HepG2 (cell line): ENCODE measurements around the gene OSBPL10. TPM values are rescaled to one million over a fixed set of nuclear protein-coding genes. Genes with fewer than 3 reads are reported as not detected.

Experiments used
- JUND ChIP-seq: sonication (generic); formaldehyde crosslinking; IDR thresholded peaks from 2 replicates; pipeline ENCODE4 v1.8.0; 2022; ENCODE audit warnings: mild to moderate bottlenecking, missing genetic modification reagents
- NCOA5 ChIP-seq: sonication (generic); formaldehyde crosslinking; IDR thresholded peaks from 2 replicates; pipeline ENCODE4 v1.4.0; 2020; ENCODE audit warnings: missing genetic modification reagents
- RBM22 ChIP-seq: fragments of 200-400 bp; formaldehyde crosslinking; optimal IDR thresholded peaks from 2 replicates; pipeline ENCODE3; 2017; ENCODE audit warnings: mild to moderate bottlenecking, low read length, moderate library complexity
- polyA plus RNA-seq, 8 experiments: library from polyadenylated mRNA; depleted of rRNA in 3 of 8; stranded (reverse) in 7 of 8; unstranded in 1 of 8; fragments of >200 nt; fragmentation: Illumina TruSeq in 4 of 8; extraction: Trizol in 4 of 8; gene quantifications; 2 replicates each; pipeline versions ENCODE4 v1.2.1 to v1.2.3, GENCODE V29; 2011 to 2016; ENCODE audit warnings: low read depth in 4 of 8, missing spikeins in 1 of 8, mixed read lengths in 1 of 8; ENCODE audit not compliant: insufficient read depth in 1 of 8
- total RNA-seq, 5 experiments: library from RNA; depleted of rRNA; stranded (reverse); fragments of >200 nt; fragmentation: Illumina TruSeq; extraction: Trizol; gene quantifications; 2 replicates each; pipeline ENCODE4 v1.2.3, GENCODE V29; 2016; ENCODE audit warnings: low read depth in 1 of 5
- TF ChIP-seq, protein P1 (sequence below): IDR thresholded peaks from 2 replicates; pipeline ENCODE4 v1.6.1; 2012; ENCODE audit warnings: low read depth, low read length, improper control_type of control experiment
- TF ChIP-seq, protein P2 (sequence below): sonication (generic); formaldehyde crosslinking; IDR thresholded peaks from 2 replicates; pipeline ENCODE4 v1.4.0; 2020; ENCODE audit warnings: low read depth, missing genetic modification reagents
- TF ChIP-seq, protein P3 (sequence below): sonication (generic); formaldehyde crosslinking; IDR thresholded peaks from 2 replicates; pipeline ENCODE4 v1.8.0; 2022; ENCODE audit warnings: mild to moderate bottlenecking, missing genetic modification reagents, moderate library complexity
- TF ChIP-seq, protein P4 (sequence below): sonication (generic); formaldehyde crosslinking; IDR thresholded peaks from 2 replicates; pipeline ENCODE4 v1.8.1; 2023; ENCODE audit warnings: mild to moderate bottlenecking, inconsistent platforms, moderate library complexity, missing genetic modification reagents, borderline replicate concordance

OSBPL10 gene
- total and polyA plus RNA-seq, 2 of the 13 experiments (the other 11 are each of a cell fraction or from before 2014, with no cell fraction given): 10.3 to 28.6 TPM

DNA sequence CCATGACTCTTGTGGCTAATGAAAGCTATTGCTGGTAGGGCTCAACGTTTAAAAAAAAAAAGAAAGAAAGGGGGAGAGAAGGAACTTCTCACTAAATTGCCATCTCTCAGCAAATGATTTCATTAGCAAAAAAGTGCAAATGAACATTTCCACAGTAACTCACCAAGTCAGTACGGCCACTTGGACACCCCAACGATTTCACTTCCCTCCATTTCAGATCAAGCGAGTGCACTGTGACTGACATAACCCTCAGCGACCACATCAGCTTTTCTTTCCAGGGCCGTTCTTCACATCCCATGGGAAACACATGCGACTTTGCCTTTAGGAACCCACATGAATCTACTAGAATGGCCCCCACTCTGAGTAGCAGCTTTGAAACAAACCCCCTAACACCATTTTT, 71.6 kb downstream of the OSBPL10 start (continued):
- TF ChIP-seq, protein P1, sequence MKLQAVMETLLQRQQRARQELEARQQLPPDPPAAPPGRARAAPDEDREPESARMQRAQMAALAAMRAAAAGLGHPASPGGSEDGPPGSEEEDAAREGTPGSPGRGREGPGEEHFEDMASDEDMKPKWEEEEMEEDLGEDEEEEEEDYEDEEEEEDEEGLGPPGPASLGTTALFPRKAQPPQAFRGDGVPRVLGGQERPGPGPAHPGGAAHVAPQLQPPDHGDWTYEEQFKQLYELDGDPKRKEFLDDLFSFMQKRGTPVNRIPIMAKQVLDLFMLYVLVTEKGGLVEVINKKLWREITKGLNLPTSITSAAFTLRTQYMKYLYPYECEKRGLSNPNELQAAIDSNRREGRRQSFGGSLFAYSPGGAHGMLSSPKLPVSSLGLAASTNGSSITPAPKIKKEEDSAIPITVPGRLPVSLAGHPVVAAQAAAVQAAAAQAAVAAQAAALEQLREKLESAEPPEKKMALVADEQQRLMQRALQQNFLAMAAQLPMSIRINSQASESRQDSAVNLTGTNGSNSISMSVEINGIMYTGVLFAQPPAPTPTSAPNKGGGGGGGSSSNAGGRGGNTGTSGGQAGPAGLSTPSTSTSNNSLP: no peak
- TF ChIP-seq RBM22 (no peak), NCOA5 (CRISPR knock-in tag) (no peak), JUND (CRISPR knock-in tag) (no peak)
- TF ChIP-seq, protein P2, sequence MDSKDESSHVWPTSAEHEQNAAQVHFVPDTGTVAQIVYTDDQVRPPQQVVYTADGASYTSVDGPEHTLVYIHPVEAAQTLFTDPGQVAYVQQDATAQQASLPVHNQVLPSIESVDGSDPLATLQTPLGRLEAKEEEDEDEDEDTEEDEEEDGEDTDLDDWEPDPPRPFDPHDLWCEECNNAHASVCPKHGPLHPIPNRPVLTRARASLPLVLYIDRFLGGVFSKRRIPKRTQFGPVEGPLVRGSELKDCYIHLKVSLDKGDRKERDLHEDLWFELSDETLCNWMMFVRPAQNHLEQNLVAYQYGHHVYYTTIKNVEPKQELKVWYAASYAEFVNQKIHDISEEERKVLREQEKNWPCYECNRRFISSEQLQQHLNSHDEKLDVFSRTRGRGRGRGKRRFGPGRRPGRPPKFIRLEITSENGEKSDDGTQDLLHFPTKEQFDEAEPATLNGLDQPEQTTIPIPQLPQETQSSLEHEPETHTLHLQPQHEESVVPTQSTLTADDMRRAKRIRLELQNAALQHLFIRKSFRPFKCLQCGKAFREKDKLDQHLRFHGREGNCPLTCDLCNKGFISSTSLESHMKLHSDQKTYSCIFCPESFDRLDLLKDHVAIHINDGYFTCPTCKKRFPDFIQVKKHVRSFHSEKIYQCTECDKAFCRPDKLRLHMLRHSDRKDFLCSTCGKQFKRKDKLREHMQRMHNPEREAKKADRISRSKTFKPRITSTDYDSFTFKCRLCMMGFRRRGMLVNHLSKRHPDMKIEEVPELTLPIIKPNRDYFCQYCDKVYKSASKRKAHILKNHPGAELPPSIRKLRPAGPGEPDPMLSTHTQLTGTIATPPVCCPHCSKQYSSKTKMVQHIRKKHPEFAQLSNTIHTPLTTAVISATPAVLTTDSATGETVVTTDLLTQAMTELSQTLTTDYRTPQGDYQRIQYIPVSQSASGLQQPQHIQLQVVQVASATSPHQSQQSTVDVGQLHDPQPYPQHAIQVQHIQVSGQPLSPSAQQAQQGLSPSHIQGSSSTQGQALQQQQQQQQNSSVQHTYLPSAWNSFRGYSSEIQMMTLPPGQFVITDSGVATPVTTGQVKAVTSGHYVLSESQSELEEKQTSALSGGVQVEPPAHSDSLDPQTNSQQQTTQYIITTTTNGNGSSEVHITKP (CRISPR knock-in tag): no peak
- TF ChIP-seq, protein P3, sequence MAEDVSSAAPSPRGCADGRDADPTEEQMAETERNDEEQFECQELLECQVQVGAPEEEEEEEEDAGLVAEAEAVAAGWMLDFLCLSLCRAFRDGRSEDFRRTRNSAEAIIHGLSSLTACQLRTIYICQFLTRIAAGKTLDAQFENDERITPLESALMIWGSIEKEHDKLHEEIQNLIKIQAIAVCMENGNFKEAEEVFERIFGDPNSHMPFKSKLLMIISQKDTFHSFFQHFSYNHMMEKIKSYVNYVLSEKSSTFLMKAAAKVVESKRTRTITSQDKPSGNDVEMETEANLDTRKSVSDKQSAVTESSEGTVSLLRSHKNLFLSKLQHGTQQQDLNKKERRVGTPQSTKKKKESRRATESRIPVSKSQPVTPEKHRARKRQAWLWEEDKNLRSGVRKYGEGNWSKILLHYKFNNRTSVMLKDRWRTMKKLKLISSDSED: no peak
- TF ChIP-seq, protein P4, sequence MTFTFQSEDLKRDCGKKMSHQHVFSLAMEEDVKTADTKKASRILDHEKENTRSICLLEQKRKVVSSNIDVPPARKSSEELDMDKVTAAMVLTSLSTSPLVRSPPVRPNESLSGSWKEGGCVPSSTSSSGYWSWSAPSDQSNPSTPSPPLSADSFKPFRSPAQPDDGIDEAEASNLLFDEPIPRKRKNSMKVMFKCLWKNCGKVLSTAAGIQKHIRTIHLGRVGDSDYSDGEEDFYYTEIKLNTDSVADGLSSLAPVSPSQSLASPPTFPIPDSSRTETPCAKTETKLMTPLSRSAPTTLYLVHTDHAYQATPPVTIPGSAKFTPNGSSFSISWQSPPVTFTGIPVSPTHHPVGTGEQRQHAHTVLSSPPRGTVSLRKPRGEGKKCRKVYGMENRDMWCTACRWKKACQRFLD (CRISPR knock-in tag): no peak
- TF ChIP-seq, all 625 proteins: peak for 0
